Prostate gland (tissue), 2 donors: ENCODE data around the gene PDE2A. TPM values are rescaled to one million over a fixed set of nuclear protein-coding genes. Genes with fewer than 3 reads are reported as not detected.
A peak's percentile ranks its signal among the peaks of the same experiment; 100 is the strongest.

Experiments
- DNase-seq: peaks from one replicate; pipeline ENCODE4 v3.0.0-alpha.2; 2019; ENCODE audit warnings: low spot score
- H3K27ac ChIP-seq, 2 donors: fragments of 200-600 bp; sonication (generic); 2 replicates each; pipeline ENCODE4 v1.5.1; 2017 to 2019
- H3K27me3 ChIP-seq: fragments of 200-600 bp; sonication (generic); replicated peaks from 2 replicates; pipeline ENCODE4 v1.5.1; 2019; ENCODE audit not compliant: insufficient read depth
- H3K36me3 ChIP-seq, 2 donors: fragments of 200-600 bp; sonication (generic); 1 replicate in 1 of 2; 2 replicates in 1 of 2; pipeline versions ENCODE4 v1.5.1 to v1.8.1; 2017 to 2019
- H3K4me1 ChIP-seq: fragments of 200-600 bp; sonication (generic); replicated peaks from 2 replicates; pipeline ENCODE4 v1.5.1; 2019
- H3K4me3 ChIP-seq, 2 donors: fragments of 200-600 bp; sonication (generic); 2 replicates each; pipeline ENCODE4 v1.5.1; 2017 to 2019
- H3K9me3 ChIP-seq: fragments of 200-600 bp; sonication (generic); 2 replicates; pipeline ENCODE4 v1.5.1; 2017
- POLR2A ChIP-seq: fragments of 450-650 bp; IDR thresholded peaks from one replicate; pipeline ENCODE4 v1.6.1; 2016; ENCODE audit warnings: antibody characterized with exemption, mild to moderate bottlenecking
- POLR2AphosphoS5 ChIP-seq: sonication (generic); formaldehyde crosslinking; IDR thresholded peaks from one replicate; pipeline ENCODE4 v1.6.1; 2017; ENCODE audit warnings: antibody characterized with exemption
- WGBS: methylation state at CpG from one replicate; pipeline ENCODE4 v1.1.5; 2018; 5-methylcytosine and 5-hydroxymethylcytosine counted together
- intact Hi-C: fragments of 100-400 bp; cut with DNase I; formaldehyde crosslinking; loops from one replicate; pipeline ENCODE4 v1.14.2; 2022
- total RNA-seq, 2 donors: library from RNA; depleted of rRNA; stranded (reverse); fragments of >200 nt; gene quantifications; one replicate each; pipeline ENCODE4 v1.1.0, GENCODE V29; 2016
- TF ChIP-seq, protein P1 (sequence below), 4 experiments: fragments of 200-600 bp in 2 of 4; fragments of 450-650 bp in 2 of 4; sonication (generic) in 2 of 4; IDR thresholded peaks; 1 replicate in 3 of 4; 2 replicates in 1 of 4; pipeline ENCODE4 v1.5.1; 2016 to 2019; ENCODE audit warnings: antibody characterized with exemption in 4 of 4, mild to moderate bottlenecking in 2 of 4, moderate library complexity in 2 of 4

Gene PDE2A
- total RNA-seq, 2 donors from 2014 or later = 24.2 to 47.7 TPM

- Histone ChIP-seq H3K4me3 (no peak overlapping the region), H3K9me3 (no peaks in the 10 kb centered on the region), H3K27me3 (no peaks in the 10 kb centered on the region), H3K27ac (peak overlapping the region in 1 of 2 donors; percentile 5), H3K4me1 (peaks cover 11% of the 10 kb centered on the region), H3K36me3 (no peaks in the 10 kb centered on the region)
- intact Hi-C loops = no loop called here
- TF ChIP-seq, protein P1, sequence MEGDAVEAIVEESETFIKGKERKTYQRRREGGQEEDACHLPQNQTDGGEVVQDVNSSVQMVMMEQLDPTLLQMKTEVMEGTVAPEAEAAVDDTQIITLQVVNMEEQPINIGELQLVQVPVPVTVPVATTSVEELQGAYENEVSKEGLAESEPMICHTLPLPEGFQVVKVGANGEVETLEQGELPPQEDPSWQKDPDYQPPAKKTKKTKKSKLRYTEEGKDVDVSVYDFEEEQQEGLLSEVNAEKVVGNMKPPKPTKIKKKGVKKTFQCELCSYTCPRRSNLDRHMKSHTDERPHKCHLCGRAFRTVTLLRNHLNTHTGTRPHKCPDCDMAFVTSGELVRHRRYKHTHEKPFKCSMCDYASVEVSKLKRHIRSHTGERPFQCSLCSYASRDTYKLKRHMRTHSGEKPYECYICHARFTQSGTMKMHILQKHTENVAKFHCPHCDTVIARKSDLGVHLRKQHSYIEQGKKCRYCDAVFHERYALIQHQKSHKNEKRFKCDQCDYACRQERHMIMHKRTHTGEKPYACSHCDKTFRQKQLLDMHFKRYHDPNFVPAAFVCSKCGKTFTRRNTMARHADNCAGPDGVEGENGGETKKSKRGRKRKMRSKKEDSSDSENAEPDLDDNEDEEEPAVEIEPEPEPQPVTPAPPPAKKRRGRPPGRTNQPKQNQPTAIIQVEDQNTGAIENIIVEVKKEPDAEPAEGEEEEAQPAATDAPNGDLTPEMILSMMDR (IDR thresholded peaks at IDR 0.05) = no peak
- TF ChIP-seq POLR2AphosphoS5 = peak; percentile 7
- DNase-seq = peak; percentile 23
- WGBS = 66% methylated on average over 5 of the region's 5 CpGs
These were observed 45.0 kb downstream of the PDE2A start for GRCh38 chr11:72629266-72629665.

- intact Hi-C loops = no loop called here
- H3K4me3 ChIP-seq = no peak overlapping the region
- TF ChIP-seq, protein P1 (IDR thresholded peaks at IDR 0.05) = no peak
- TF ChIP-seq POLR2A (no peak), POLR2AphosphoS5 (no peak)
- H3K36me3 ChIP-seq = no peaks in the 10 kb centered on the region
- no peaks in the 10 kb centered on the region for H3K27me3 ChIP-seq
- no peaks in the 10 kb centered on the region for H3K9me3 ChIP-seq
- H3K4me1 ChIP-seq = peaks cover 11% of the 10 kb centered on the region
- no peak overlapping the region for H3K27ac ChIP-seq
- WGBS = 84% methylated on average over 7 of the region's 7 CpGs
- DNase-seq = no peak
These were observed 46.5 kb downstream of the PDE2A start for GRCh38 chr11:72627594-72628281.

GRCh38 chr11:72626414-72626936 lies 47.7 kb downstream of the PDE2A start:
- Histone ChIP-seq H3K36me3 (no peaks in the 10 kb centered on the region), H3K4me3 (no peak overlapping the region), H3K27me3 (no peaks in the 10 kb centered on the region), H3K27ac (peak overlapping the region; percentile 57 to 71), H3K4me1 (peaks cover 11% of the 10 kb centered on the region), H3K9me3 (no peaks in the 10 kb centered on the region)
- DNase-seq = no peak
- 80% methylated on average over 11 of the region's 11 CpGs for WGBS
- intact Hi-C loops = no loop called here
- no peak for TF ChIP-seq POLR2A
- TF ChIP-seq POLR2AphosphoS5 = no peak
- TF ChIP-seq, protein P1 (IDR thresholded peaks at IDR 0.05) = no peak

DNA sequence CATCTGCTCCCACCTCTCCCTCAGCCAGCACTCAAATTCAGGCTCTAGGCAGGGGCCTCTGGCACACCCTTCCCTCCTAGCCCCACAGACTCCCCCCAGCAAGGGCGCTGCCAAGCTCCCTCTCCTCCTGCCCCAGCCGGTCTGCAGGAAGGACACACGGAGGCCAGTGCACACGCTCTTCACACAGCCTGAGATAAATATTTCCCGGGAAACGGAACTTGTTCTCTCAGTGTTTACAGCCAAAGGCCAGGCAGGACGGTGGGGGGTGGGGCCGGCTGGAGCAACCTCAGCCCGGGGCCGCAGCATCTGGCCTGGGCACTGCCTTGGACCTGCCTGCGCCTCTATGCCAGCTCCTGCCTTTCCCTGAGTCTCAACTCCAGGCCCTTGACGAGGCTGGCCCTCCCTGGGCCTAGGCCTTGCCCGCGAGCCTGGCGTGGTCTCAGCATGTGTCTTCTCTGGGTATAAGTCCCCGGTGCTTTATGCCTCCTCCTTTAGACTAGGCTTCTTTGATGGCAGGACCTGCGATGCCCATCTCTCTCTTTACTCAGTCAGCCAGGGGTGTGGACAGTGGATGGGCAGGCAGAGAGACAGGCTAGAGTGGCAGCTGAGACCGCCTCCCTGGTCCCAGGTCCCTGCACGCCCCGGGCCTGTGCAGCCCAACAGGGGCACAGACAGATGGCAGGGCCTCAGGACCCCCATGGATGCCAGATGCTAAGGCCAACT lies 48.4 kb downstream of the PDE2A start:
- WGBS = 40% methylated on average over 20 of the region's 20 CpGs
- intact Hi-C loops = no loop called here
- no peaks in the 10 kb centered on the region for H3K36me3 ChIP-seq
- peak overlapping the region; percentile 57 to 71 for H3K27ac ChIP-seq
- H3K4me3 ChIP-seq = no peak overlapping the region
- peak; percentile 71 for TF ChIP-seq POLR2AphosphoS5
- TF ChIP-seq, protein P1 (IDR thresholded peaks at IDR 0.05) = no peak
- H3K27me3 ChIP-seq = no peaks in the 10 kb centered on the region
- peaks cover 11% of the 10 kb centered on the region for H3K4me1 ChIP-seq
- DNase-seq = peak; percentile 45
- H3K9me3 ChIP-seq = no peaks in the 10 kb centered on the region
